ENCODE measurements around the gene PDCD2L. TPM values are rescaled to one million over a fixed set of nuclear protein-coding genes. Genes with fewer than 3 reads are reported as not detected.

Gene PDCD2L
- total and polyA plus RNA-seq, 9 of the 15 experiments (the other 6 are each of a cell fraction or from before 2014, with no cell fraction given), result 12.1 to 68.5 (median 56.3) TPM

DNA sequence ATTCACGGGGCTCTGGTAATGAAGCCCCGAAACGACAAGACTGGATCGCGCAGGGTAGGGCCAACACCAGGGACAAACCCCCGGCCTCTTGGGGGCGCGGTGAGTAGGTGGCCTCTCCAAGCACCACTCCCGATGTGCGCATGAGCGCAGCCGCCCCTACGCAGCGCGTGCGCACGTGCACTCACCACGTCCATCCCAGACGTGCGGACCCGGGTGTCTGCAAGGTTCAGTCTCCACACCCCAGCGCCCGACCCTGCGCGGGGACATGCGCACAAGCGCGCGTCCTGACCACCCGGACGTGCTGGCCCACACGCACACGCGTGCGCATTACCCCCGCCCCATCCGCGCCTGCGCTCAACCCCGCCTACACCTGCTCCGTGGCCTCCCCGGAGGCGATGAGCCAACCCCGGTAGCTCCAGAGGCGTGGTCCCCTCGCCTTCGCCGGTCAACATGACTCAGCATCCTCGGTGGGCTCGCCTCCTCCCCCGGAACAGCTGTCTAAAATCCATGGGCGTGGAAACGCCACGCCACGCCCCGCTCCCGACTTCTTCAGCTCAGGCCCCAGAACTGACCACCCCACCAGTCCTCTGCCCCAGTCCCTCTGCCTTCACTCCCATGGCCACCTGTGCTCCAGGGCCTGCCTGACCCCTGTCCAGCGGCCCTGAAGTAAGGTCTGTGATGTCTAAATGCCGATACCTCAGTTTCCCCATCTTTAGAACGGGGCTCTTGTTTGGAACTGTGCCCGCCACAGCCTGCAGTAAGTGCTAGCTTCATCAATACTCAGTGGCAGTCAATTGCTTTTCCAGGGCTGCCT lies 44.9 kb upstream of the PDCD2L start (continued):
- 0 out of 4 replicates have a peak, but pooled peaks of 1 of the 2 experiments have one; percentile 4 for TF ChIP-seq KDM4B (IDR thresholded peaks at IDR 0.05; ENCODE audit: borderline replicate concordance in 2 of 2, low read depth in 1 of 2)
- TF ChIP-seq DPF2 (IDR thresholded peaks at IDR 0.05), result peak; percentile 82
- no peak for TF ChIP-seq SREBF1 (IDR thresholded peaks at IDR 0.05; ENCODE audit: borderline replicate concordance, low read depth, low read length)
- peak; percentile 99 for TF ChIP-seq MEIS2 (IDR thresholded peaks at IDR 0.05; ENCODE audit: partially characterized antibody)
- peak; percentile 95 for TF ChIP-seq POLR2B (IDR thresholded peaks at IDR 0.05; ENCODE audit: low read depth, partially characterized antibody)
- 0 out of 2 replicates have a peak, but pooled peaks have one; percentile 21 for TF ChIP-seq CEBPB (tag; IDR thresholded peaks at IDR 0.05)
- TF ChIP-seq, protein P1, sequence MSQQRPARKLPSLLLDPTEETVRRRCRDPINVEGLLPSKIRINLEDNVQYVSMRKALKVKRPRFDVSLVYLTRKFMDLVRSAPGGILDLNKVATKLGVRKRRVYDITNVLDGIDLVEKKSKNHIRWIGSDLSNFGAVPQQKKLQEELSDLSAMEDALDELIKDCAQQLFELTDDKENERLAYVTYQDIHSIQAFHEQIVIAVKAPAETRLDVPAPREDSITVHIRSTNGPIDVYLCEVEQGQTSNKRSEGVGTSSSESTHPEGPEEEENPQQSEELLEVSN (IDR thresholded peaks at IDR 0.05; ENCODE audit: borderline replicate concordance in 1 of 2, extremely low read depth in 1 of 2, insufficient read depth in 1 of 2, insufficient read length in 1 of 2, low read depth in 1 of 2, low read length in 1 of 2, poor library complexity in 1 of 2, severe bottlenecking in 1 of 2), result peak; percentile 90
- 0 out of 2 replicates have a peak, but pooled peaks have one; percentile 32 for TF ChIP-seq MTA1 (IDR thresholded peaks at IDR 0.05; ENCODE audit: borderline replicate concordance)
- TF ChIP-seq HNRNPK (IDR thresholded peaks at IDR 0.05; ENCODE audit: low read depth, low read length, poor library complexity, severe bottlenecking), result no peak
- TF ChIP-seq HDAC6 (IDR thresholded peaks at IDR 0.05; ENCODE audit: low read depth, low read length), result no peak
- TF ChIP-seq SMARCA4 (IDR thresholded peaks at IDR 0.05), result peak; percentile 39
- TF ChIP-seq, protein P2, sequence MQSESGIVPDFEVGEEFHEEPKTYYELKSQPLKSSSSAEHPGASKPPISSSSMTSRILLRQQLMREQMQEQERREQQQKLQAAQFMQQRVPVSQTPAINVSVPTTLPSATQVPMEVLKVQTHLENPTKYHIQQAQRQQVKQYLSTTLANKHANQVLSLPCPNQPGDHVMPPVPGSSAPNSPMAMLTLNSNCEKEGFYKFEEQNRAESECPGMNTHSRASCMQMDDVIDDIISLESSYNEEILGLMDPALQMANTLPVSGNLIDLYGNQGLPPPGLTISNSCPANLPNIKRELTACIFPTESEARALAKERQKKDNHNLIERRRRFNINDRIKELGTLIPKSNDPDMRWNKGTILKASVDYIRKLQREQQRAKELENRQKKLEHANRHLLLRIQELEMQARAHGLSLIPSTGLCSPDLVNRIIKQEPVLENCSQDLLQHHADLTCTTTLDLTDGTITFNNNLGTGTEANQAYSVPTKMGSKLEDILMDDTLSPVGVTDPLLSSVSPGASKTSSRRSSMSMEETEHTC (IDR thresholded peaks at IDR 0.05), result no peak
- peak; percentile 84 for TF ChIP-seq JUND (IDR thresholded peaks at IDR 0.05; ENCODE audit: borderline replicate concordance, low read depth, low read length)
- peak; percentile 78; the same call in 1 of the 3 replicates for TF ChIP-seq JUND (tag; IDR thresholded peaks at IDR 0.05; ENCODE audit: borderline replicate concordance, low read depth, low read length)
- peak; percentile 27 for TF ChIP-seq SOX6 (IDR thresholded peaks at IDR 0.05)
- no peak for TF ChIP-seq KHSRP (IDR thresholded peaks at IDR 0.05)
- no peak for TF ChIP-seq BRD4 (IDR thresholded peaks at IDR 0.05)
- TF ChIP-seq, protein P3, sequence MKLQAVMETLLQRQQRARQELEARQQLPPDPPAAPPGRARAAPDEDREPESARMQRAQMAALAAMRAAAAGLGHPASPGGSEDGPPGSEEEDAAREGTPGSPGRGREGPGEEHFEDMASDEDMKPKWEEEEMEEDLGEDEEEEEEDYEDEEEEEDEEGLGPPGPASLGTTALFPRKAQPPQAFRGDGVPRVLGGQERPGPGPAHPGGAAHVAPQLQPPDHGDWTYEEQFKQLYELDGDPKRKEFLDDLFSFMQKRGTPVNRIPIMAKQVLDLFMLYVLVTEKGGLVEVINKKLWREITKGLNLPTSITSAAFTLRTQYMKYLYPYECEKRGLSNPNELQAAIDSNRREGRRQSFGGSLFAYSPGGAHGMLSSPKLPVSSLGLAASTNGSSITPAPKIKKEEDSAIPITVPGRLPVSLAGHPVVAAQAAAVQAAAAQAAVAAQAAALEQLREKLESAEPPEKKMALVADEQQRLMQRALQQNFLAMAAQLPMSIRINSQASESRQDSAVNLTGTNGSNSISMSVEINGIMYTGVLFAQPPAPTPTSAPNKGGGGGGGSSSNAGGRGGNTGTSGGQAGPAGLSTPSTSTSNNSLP (IDR thresholded peaks at IDR 0.05; ENCODE audit: borderline replicate concordance, low read depth, low read length), result no peak
- no peak for TF ChIP-seq RBM22 (IDR thresholded peaks at IDR 0.05; ENCODE audit: low read depth, low read length, poor library complexity, severe bottlenecking)
- TF ChIP-seq SAFB2 (IDR thresholded peaks at IDR 0.05; ENCODE audit: borderline replicate concordance, low read depth, low read length, severe bottlenecking), result no peak
- TF ChIP-seq PRMT5 (CRISPR knock-in tag; IDR thresholded peaks at IDR 0.05), result no peak
- TF ChIP-seq, protein P4, sequence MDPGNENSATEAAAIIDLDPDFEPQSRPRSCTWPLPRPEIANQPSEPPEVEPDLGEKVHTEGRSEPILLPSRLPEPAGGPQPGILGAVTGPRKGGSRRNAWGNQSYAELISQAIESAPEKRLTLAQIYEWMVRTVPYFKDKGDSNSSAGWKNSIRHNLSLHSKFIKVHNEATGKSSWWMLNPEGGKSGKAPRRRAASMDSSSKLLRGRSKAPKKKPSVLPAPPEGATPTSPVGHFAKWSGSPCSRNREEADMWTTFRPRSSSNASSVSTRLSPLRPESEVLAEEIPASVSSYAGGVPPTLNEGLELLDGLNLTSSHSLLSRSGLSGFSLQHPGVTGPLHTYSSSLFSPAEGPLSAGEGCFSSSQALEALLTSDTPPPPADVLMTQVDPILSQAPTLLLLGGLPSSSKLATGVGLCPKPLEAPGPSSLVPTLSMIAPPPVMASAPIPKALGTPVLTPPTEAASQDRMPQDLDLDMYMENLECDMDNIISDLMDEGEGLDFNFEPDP (CRISPR knock-in tag; IDR thresholded peaks at IDR 0.05), result no peak
- TF ChIP-seq BHLHE40 (IDR thresholded peaks at IDR 0.05; ENCODE audit: low read length), result peak; percentile 100

All from K562 (cell line).